PC-9 (cell line): ENCODE data around the gene PLCD3.

Experiments used
- EZH2 ChIP-seq: fragments of 200-600 bp; sonication (generic); IDR thresholded peaks from 2 replicates; pipeline ENCODE4 v1.8.0; 2017; ENCODE audit warnings: antibody characterized with exemption, low read depth
- TF ChIP-seq, protein P1 (sequence below): fragments of 200-600 bp; sonication (generic); conservative IDR thresholded peaks from 2 replicates; pipeline ENCODE4 v1.6.1; 2017; ENCODE audit warnings: mixed run types, antibody characterized with exemption, mild to moderate bottlenecking, moderate library complexity

DNA sequence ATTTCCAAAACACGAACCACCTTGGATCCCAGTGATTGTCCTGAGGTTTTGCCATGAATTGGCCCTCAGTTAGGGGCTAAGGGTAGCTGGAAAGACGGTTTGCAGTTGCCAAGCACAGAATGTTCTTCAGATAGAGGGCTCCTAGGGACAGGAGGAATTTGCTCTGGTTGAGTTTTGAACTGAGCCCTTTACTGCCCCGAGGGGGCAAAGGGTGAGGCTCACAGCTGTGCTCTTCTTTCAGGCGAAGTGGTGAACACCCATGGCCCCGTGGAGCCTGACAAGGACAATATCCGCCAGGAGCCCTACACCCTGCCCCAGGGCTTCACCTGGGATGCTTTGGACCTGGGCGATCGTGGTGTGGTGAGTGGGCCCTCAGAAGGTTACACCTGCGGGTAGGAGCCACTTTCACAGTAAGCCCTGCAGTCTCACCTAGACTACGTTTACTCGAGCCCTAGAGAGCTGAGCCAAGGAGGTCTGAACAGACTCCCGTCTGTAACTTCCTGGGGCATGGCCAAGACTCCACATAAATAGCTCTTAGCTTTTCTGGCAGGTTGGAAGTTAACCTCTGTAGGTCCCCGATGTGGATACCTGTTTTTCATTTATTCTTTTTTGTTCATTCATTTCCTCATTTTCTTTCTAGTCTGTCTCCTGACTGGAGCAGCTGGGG is 38.7 kb downstream of the PLCD3 start:
- TF ChIP-seq, protein P1, sequence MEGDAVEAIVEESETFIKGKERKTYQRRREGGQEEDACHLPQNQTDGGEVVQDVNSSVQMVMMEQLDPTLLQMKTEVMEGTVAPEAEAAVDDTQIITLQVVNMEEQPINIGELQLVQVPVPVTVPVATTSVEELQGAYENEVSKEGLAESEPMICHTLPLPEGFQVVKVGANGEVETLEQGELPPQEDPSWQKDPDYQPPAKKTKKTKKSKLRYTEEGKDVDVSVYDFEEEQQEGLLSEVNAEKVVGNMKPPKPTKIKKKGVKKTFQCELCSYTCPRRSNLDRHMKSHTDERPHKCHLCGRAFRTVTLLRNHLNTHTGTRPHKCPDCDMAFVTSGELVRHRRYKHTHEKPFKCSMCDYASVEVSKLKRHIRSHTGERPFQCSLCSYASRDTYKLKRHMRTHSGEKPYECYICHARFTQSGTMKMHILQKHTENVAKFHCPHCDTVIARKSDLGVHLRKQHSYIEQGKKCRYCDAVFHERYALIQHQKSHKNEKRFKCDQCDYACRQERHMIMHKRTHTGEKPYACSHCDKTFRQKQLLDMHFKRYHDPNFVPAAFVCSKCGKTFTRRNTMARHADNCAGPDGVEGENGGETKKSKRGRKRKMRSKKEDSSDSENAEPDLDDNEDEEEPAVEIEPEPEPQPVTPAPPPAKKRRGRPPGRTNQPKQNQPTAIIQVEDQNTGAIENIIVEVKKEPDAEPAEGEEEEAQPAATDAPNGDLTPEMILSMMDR, result no peak
- no peak for TF ChIP-seq EZH2
